ENCODE data around the gene SHLD3.
"Not testable (repeated sequence)": the region's sequence is repeated elsewhere in the genome, so short reads cannot be mapped to it uniquely, and the experiment has no call there.

Gene SHLD3

DNA sequence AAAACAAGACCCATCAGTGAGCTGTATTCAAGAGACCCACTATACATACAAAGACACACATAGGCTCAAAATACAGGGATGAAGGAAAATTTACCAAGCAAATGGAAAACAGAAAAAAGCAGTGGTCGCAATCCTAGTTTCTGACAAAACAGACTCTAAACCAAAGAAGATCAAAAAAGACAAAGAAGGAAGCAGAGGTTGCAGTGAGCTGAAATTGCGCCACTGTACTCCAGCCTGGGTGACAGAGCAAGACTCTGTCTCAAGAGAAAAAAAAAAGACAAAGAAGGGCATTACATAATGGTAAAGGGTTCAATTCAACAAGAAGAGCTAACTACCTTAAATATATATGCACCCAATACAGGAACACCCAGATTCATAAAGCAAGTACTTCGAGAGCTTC lies 51.2 kb downstream of the SHLD3 start:
- DNase-seq, result not testable (repeated sequence)

All from nucleus accumbens (tissue), 56 donors.